Mesenteric fat pad (tissue), 1 donor: ENCODE data around the gene IZUMO1. TPM values are rescaled to one million over a fixed set of nuclear protein-coding genes. Genes with fewer than 3 reads are reported as not detected.

Experiments used
- DNase-seq: peaks from one replicate; pipeline ENCODE4 v3.0.0-alpha.2; 2020; ENCODE audit warnings: low spot score
- total RNA-seq: library from RNA; stranded (reverse); fragmentation: NEBNext Ultra II Directional; extraction: Animal tissue kit (Norgen Biotek cat#: 25700); gene quantifications from one replicate; pipeline ENCODE4 v1.2.1, GENCODE V29; 2021
- donor health status: DM: yes; HTN: yes; CAD: no.

IZUMO1 gene
- total RNA-seq, 1 donor from 2014 or later: 2.0 TPM

GRCh38 chr19:48757741-48758144, 11.0 kb upstream of the IZUMO1 start:
- no peak for DNase-seq

- no peak for DNase-seq
These were observed 10.5 kb upstream of the IZUMO1 start for GRCh38 chr19:48757089-48757675.

- no peak for DNase-seq
These were observed 10.0 kb upstream of the IZUMO1 start for GRCh38 chr19:48756686-48757085.

GRCh38 chr19:48756212-48756611, 9.5 kb upstream of the IZUMO1 start:
- no peak for DNase-seq

- DNase-seq: no peak
These were observed 9.1 kb upstream of the IZUMO1 start for GRCh38 chr19:48755787-48756186.

- DNase-seq: no peak
These were observed 8.5 kb upstream of the IZUMO1 start, which contains the start of gene FGF21 for GRCh38 chr19:48755084-48755641. TSS of gene FGF21 (plus strand) at chr19:48755524. CDS start at chr19:48756237, 713 bp downstream.

GRCh38 chr19:48752496-48753365, 6.0 kb upstream of the IZUMO1 start, which contains the start of gene FUT1:
TSS of gene FUT1 (minus strand) at chr19:48752641. CDS start at chr19:48751281, 1,360 bp downstream.
- DNase-seq: no peak

GRCh38 chr19:48751845-48752495, 5.3 kb upstream of the IZUMO1 start:
- no peak for DNase-seq

- DNase-seq: no peak
These were observed 4.2 kb upstream of the IZUMO1 start for GRCh38 chr19:48750771-48751504.

- no peak for DNase-seq
These were observed 3.6 kb upstream of the IZUMO1 start for GRCh38 chr19:48750351-48750750.

- no peak for DNase-seq
These were observed 3.0 kb upstream of the IZUMO1 start for GRCh38 chr19:48749571-48750198.

- DNase-seq: no peak
These were observed 599 bp downstream of the IZUMO1 start for GRCh38 chr19:48746110-48746509.

- no peak for DNase-seq
These were observed 1.3 kb downstream of the IZUMO1 start for GRCh38 chr19:48745208-48745995.

GRCh38 chr19:48742096-48742495, 4.6 kb downstream of the IZUMO1 start:
- DNase-seq: no peak

- DNase-seq: no peak
These were observed 5.3 kb downstream of the IZUMO1 start for GRCh38 chr19:48741129-48741999.

GRCh38 chr19:48740164-48740972, 6.3 kb downstream of the IZUMO1 start, which contains the start of gene RASIP1:
TSS of gene RASIP1 (minus strand) at chr19:48740610. CDS start at chr19:48740282, 328 bp downstream.
- no peak for DNase-seq

- no peak for DNase-seq
These were observed 7.1 kb downstream of the IZUMO1 start for GRCh38 chr19:48739404-48740163.
